GM18498 (cell line): ENCODE data around the gene FEM1A.
"Not testable (repeated sequence)": the region's sequence is repeated elsewhere in the genome, so short reads cannot be mapped to it uniquely, and the experiment has no call there.

Experiments
- ATAC-seq: cut with Tn5 transposase; IDR thresholded peaks from one replicate; pipeline ENCODE4 v1.9.1; 2021; ENCODE audit warnings: mild to moderate bottlenecking, moderate library complexity; ENCODE audit not compliant: unreplicated experiment

The FEM1A gene

DNA sequence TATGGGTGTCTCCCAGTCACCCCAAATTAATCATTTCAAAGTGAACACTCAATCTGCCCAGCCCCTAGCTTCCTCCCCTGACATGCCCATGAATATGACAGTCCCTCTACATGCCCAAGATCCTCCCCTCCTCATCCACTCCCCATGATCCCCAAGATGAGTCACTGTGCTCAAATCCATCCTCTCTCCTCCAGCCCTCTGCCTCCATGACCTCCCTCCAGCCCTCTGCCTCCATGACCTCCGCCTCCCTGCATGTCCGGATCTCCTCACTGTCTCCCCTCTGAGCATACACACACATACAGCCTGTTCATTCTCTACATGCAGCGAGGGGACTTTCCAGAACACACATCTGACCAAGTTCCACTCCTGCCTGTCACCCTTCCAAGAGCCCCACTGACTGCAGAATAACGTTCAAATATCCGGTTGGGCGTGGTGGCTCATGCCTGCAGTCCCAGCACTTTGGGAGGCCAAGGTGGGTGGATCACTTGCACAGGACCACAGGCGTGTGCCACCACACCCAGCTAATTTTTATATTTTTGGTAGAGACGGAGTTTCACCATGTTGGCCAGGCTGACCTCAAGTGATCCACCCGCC, 18.4 kb upstream of the FEM1A start:
- no peak for ATAC-seq

- no peak for ATAC-seq
These were observed 17.4 kb upstream of the FEM1A start for GRCh38 chr19:4774136-4774535.

- ATAC-seq: no peak
These were observed 15.8 kb upstream of the FEM1A start for GRCh38 chr19:4775627-4776152.

DNA sequence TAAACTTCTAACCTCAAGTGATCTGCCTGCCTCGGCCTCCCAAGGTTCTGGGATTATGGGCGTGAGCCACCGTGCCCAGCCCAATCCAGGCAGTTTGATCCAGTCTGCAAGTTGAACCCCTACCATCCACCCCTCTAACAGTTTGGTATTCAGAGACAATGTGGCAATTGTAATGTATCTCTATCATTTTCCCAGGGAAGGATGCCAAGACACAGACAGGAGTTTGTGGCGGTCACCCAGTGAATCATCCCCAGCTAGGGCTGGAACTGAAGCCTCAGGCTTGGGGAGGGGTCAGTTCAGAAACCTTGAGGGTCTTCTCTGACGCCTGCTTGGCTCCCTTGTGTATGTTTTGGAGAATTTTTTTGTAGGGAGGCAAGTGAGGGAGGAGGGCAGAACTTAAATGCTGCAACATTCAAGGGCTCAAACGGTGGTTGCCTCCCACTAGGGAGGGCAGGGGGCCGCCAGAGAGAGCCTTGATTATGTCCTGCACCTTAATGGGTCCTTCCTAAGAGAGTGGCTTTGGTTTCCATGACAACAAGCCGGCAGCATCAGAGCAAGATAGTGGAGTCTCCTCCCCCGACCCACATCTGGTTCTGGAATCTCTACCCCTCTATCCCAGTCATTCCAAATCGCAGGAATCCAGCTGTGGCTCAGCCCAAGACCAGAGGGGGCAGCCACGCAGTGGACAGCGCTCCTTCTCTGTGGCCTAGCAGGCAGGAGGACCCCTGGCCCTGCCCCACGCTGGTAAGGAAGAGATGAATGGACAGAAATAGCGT, 14.9 kb upstream of the FEM1A start:
- ATAC-seq: no peak

GRCh38 chr19:4778124-4778523, 13.4 kb upstream of the FEM1A start:
- not testable (repeated sequence) for ATAC-seq

- no peak for ATAC-seq
These were observed 10.7 kb upstream of the FEM1A start for GRCh38 chr19:4780860-4781259.

DNA sequence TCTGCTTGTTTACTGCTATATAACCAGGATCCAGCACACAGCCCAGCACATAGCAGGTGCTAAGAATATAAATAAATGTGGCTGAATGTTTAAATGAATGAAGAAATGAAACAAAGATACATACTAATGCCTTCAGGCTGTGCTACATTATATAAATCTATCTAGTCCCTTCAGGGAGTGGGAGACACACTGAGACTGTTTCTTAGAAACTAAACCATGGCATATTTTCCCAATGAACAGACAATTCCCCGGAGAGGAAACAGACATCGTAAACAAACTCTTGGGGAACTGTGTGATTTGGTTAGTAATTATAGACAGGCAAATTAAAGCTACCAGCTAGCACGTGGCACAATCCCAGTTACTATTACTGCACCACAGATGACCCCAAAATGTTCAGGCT, 9.7 kb upstream of the FEM1A start:
- ATAC-seq: no peak

DNA sequence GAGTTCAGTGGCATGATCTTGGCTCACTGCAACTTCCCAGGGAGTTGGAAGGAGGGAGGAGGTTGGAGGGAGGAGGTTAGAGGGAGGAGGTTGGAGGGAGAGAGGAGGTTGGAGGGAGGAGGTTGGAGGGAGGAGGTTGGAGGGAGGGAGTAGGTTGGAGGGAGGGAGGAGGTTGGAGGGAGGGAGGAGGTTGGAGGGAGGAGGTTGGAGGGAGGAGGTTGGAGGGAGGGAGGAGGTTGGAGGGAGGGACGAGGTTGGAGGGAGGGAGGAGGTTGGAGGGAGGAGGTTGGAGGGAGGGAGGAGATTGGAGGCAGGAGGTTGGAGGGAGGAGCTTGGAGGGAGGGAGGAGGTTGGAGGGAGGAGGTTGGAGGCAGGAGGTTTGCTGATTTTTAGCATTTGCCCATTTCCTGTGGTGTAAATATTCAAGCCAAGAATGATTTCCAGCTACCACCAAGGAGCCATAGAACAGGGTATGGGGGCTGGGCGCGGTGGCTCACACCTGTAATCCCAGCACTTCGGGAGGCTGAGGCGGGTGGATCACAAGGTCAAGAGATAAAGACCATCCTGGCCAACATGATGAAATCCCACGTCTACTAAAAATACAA, 5.0 kb upstream of the FEM1A start:
- ATAC-seq: not testable (repeated sequence)

DNA sequence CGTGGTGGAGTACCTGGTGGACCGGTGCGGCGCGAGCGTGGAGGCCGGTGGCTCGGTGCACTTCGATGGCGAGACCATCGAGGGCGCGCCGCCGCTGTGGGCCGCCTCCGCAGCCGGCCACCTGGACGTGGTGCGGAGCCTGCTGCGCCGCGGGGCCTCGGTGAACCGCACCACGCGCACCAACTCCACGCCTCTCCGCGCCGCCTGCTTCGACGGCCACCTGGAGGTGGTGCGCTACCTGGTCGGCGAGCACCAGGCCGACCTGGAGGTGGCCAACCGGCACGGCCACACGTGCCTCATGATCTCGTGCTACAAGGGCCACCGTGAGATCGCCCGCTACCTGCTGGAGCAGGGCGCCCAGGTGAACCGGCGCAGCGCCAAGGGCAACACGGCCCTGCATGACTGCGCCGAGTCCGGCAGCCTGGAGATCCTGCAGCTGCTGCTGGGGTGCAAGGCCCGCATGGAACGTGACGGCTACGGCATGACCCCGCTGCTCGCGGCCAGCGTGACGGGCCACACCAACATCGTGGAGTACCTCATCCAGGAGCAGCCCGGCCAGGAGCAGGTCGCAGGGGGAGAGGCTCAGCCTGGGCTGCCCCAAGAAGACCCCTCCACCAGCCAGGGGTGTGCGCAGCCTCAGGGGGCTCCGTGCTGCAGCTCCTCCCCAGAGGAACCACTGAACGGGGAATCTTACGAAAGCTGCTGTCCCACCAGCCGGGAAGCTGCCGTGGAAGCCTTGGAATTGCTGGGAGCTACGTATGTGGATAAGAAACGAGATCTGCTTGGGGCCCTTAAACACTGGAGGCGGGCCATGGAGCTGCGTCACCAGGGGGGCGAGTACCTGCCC, 708 bp downstream of the FEM1A start:
- not testable (repeated sequence) for ATAC-seq

- ATAC-seq: not testable (repeated sequence)
These were observed 1.3 kb downstream of the FEM1A start for GRCh38 chr19:4792866-4793195.

- not testable (repeated sequence) for ATAC-seq
These were observed 1.7 kb downstream of the FEM1A start for GRCh38 chr19:4793278-4793677.

- no peak for ATAC-seq
These were observed 3.4 kb downstream of the FEM1A start for GRCh38 chr19:4794971-4795370.

GRCh38 chr19:4795400-4795799, 3.9 kb downstream of the FEM1A start:
- ATAC-seq: no peak

DNA sequence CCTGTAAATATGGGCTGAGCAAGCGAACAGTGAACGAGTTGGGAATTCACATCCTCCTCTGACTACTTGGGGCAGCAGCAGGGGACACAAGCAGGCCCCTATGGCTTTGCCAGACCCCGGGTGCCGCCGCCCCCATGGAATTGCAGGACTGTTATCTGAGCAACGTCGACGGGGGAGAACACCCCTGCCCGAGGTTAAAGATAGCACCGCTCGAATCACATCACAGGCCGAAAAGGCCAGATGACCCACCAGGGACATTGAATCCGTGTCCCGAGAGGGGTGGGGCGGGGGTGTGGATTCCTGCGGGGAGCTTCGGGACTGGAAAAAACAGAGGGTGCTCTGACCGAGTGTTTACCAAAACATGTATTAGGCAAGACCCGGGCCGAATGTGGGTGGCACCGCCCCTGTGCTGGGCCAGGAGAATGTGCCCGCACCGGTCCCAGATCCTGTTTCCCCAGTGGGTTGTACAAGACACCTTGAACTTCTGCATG, 9.1 kb downstream of the FEM1A start:
- ATAC-seq: no peak

DNA sequence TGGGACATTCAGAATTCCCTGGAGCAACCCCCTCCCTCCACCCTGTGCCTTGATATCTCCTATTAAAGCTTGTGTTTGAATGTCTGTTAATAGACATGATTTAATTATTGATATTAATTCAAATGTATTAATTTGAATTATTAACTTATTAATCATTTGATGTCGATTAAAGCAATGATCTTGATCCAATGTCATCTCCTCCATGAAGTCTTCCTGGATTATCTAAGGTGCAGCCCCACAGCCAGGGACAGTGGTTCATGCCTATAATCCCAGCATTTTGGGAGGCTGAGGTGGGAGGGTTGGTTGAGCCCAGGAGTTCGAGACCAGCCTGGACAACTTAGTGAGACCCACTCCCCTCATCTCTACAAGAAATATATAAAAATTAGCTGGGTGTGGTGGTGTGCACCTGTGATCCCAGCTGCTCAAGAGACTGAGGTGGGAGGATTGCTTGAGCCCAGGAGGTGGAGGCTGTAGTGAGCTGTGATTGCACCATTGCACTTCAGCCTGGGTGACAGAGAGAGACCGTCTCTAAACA, 9.6 kb downstream of the FEM1A start:
- no peak for ATAC-seq

DNA sequence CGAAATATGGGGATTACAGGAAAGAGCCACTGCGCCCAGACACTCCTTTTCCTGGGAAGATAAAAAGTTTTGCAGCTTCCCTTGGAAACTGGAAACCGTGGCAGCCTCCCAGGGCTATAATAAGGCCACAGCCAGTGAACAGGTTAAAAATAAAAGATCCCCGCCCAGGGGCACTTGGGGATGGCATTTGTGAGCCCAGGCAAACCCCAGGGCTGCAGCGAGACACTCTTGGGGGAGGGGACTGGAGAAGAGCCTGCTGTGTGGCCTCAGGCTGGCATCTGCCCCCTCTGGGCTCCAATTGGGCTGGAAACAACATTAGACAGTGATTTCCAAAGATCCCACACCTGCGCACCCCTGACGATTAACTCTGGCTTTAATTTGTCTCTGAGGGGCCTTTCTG, 11.2 kb downstream of the FEM1A start:
- ATAC-seq: no peak

- no peak for ATAC-seq
These were observed 12.5 kb downstream of the FEM1A start for GRCh38 chr19:4803736-4804695.

DNA sequence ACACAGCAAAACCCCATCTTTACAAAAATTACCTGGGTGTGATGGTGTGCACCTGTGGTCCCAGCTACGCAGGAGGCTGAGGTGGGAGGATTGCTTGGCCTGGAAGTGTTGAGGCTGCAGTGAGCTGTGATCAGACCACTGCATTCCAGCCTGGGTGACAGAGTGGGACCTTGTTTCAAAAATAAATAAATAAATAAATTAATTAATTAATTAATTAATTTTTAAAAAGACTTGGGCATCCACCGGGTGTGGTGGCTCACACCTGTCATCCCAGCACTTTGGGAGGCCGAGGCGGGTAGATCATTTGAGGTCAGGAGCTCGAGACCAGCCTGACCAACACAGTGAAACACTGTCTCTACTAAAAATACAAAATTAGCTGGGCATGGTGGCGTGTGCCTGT, 13.6 kb downstream of the FEM1A start:
- ATAC-seq: not testable (repeated sequence)

DNA sequence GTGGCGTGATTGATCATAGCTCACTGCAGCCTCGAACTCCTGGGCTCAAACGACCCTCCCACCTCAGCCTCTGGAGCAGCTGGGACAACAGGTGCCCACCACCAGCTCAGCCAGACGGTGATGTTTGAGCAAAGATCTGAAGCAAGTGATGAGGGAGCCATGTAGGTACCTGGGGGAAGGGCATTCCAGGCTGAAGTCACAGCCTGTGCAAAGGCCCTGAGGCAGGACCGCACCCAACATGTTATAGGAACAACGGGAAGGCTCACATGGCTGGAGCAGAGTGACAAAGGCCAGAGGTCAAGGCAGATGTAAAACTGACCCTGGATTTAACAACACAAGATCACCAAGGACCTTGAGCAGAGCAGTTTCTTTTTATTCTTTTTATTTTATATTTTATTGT, 14.8 kb downstream of the FEM1A start:
- no peak for ATAC-seq

DNA sequence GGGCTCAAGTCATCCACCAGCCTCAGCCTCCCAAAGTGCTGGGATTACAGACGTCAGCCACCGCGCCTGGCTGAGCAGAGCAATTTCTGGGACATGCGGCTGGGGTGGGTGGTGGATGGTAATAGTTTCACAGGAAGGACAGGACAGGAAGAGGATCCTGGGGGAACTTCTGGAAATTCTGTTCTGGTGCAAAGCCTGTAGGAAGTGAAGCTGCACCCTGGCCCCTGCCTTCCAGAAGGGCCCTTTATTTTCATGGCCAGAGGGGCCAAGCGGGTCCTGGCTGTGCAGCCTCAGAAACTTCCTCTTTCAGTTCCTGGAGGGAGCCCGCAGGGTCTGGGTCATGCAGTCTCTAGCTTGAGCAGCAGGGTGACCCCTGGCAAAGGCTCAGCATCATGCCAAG, 15.7 kb downstream of the FEM1A start:
- ATAC-seq: no peak
